PC-3 (cell line): Measurements from ENCODE around the gene COL19A1.

Experiments used
- EZH2phosphoT487 ChIP-seq: fragments of 300-600 bp; sonication (generic); IDR thresholded peaks from 2 replicates; pipeline ENCODE4 v1.6.1; 2018; ENCODE audit warnings: mild to moderate bottlenecking, antibody characterized with exemption, low read length, borderline replicate concordance
- TF ChIP-seq, protein P1 (sequence below): fragments of 300-600 bp; sonication (generic); conservative IDR thresholded peaks from 2 replicates; pipeline ENCODE4 v1.5.1; 2017; ENCODE audit warnings: antibody characterized with exemption, low read depth, mild to moderate bottlenecking, low read length

- TF ChIP-seq, protein P1, sequence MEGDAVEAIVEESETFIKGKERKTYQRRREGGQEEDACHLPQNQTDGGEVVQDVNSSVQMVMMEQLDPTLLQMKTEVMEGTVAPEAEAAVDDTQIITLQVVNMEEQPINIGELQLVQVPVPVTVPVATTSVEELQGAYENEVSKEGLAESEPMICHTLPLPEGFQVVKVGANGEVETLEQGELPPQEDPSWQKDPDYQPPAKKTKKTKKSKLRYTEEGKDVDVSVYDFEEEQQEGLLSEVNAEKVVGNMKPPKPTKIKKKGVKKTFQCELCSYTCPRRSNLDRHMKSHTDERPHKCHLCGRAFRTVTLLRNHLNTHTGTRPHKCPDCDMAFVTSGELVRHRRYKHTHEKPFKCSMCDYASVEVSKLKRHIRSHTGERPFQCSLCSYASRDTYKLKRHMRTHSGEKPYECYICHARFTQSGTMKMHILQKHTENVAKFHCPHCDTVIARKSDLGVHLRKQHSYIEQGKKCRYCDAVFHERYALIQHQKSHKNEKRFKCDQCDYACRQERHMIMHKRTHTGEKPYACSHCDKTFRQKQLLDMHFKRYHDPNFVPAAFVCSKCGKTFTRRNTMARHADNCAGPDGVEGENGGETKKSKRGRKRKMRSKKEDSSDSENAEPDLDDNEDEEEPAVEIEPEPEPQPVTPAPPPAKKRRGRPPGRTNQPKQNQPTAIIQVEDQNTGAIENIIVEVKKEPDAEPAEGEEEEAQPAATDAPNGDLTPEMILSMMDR = no peak
- TF ChIP-seq EZH2phosphoT487 = no peak
Measured at GRCh38 chr6:69848552-69848951, 17.8 kb upstream of the COL19A1 start.
